GM19455 (cell line): ENCODE data around the gene FAM240B.

ENCODE experiments used
- ATAC-seq: cut with Tn5 transposase; IDR thresholded peaks from one replicate; pipeline ENCODE4 v1.9.1; 2021; ENCODE audit not compliant: unreplicated experiment

Gene FAM240B

DNA sequence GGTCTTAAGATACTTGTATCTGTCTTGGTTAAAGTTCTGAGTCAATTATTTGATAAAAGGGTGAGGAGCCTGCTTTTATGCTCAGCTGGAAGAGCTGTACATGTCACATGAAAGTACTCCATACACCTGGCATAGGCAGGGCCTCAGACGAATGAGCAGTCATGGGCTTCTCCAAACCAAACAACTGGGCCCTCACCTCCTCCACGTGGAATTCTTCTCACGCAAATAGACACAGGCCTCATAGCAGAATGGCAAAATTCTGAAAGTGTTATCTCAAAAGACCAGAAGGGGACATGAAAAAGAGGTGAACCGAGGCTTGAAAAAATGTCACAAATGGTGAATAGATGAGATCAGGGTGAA is 48.6 kb downstream of the FAM240B start:
- no peak for ATAC-seq

DNA sequence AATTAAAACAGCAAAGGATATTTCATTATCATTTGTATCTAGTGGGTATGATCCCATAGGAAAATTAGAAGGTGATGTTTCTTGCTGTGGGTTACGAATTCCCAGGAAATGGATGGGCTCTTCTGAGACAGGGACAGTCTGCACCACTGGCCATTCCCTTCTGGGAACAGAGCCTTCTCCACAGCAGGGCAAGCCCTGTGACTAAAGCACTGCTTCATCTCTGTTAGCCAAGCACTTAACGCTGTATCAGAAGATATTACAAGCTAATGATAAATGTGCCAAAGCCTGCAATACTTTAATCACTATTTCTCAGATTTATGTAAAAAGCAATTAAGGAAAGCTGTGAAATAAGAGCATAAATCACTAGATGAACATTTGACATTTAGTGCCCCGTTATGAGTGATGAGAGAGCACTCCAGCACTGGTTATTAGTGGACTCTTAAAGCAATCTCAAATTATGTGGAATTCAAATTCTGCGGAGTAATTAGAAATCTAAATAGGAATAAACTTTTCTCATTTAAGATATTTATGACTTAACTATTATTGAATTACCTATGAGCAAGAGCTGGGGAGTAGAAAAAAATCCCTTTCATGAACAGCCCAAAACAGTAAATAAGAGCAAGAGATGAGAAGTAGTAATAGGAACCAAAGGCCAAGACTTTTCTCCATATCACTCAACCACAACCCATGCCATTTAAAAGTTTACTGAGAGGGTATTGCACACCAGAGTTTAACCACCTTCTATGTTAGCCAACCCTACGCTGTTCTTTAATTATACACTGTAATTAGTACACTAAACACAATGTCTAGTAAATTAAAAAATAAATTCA is 49.2 kb downstream of the FAM240B start:
- no peak for ATAC-seq

DNA sequence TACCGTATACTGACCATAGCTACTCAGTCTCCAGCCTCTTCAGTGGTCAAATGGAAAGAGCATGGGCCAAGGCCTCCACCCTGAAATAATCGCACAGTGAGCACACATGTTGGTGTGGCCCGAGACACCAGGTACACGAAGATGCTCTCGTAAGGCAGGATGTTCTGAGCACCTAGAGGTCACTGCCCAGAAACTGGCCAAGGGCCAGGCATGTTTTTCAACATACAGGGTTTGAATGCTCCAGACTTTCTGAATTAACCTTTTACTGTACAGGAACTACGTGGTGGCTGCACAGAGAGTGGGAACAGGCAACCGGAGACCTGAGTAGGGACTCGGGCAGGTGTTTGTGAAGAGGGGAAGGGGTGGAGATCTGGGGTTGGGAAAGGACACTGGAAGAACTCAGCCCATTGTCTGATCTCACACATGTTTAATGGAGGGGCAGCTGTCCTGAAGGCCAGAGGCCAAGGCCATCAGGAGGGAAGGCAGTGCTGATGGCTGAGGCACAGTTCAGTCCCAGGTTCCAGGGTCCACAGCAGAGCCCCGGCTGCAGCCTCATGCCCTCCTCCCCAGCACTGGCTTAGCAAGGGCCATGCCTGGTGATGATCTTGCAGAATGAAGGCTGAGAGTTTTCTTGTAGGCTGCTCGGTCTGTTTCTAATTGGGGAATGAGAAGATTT is 51.0 kb downstream of the FAM240B start:
- no peak for ATAC-seq

DNA sequence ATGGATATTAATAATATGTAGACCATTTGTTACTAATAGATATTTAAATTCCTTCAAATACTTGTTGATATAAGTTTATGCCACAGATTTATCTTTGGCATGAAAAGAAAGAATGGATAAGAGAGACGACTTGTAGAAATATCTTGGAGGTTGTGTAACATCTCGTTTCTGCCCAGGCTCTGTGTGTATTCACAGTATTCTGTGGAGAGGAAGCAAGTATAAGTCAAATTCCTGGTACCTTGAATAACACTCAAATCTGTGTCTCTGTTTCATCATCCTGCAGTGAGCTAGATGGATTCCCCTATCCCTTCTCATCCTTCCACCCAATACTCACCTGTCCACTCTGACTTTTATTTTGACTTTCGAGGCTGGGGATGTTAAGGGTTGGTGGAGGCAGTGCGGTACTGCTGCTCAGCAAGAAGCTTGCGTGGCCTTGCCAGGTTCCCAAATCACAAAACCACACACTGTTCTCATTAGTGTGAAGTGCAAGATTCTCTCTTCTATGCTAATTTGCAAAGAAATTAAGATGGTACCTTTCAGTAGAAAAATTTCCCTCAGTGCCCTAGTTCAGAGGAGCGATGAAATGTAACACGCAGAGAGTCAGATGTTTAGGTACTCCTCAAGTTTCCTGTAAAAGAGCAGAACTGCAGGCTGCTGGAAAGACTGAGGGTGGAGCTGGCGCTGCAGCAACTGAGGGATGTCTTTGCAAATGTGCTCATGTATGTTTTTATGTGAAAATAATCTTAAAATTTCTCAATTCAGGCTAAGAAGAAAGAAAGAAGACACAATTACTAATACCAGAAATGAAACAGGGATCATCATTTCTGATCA is 57.0 kb downstream of the FAM240B start:
- no peak for ATAC-seq

DNA sequence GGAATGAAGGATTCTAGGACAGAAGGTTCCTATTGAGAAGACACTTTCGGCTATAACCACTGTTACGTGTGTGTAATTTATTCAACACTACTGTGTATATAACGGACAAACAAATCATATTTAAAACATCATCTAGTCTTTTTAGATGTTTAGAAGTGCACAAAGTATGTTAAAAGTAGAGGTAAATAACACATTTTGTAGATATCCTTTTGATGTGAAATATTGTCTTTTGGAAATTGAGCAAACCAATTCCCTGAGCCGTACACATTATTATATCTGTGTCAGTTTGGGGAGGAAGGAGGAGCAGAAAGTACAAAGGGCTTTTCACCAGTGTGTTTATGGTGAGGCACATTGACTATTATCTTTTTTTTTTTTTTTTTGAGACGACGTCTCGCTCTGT is 60.4 kb downstream of the FAM240B start:
- no peak for ATAC-seq

DNA sequence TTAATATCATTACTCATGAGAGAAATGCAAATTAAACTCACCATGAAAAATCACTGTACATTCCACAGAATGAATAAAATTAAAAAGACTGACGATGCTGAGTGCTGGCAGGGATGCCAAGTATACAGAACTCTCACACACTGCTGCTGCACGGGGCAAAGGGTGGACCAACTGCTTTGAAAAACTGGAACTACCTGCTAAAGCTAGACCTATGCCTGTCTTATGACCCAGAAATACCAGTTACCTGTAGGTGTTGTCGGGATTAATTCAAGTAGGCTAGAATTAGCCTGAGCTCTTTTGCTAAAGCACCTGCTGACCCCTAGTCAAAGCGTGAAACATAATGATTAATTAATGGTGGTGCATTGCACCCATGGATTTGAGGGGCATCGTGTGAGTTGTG is 63.0 kb downstream of the FAM240B start:
- ATAC-seq: no peak

DNA sequence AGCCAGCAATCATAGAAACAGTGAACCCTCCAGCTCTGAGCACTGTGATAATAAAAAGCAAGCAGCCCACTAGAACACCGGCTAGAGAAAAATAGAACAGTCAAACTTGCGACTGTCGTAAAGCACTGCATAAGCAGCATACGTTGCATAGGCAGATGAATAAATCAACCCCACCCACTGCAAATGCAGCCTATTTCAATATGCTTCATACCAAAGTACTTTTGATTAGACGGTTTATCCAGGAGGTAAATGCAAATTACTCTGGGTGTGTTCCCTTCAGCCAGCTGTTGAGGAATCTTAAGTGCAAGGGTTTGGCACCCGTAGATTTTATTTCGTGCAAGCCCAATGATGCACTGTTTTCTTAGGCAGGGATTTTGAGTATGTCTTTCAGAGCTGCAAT is 67.4 kb downstream of the FAM240B start:
- no peak for ATAC-seq

DNA sequence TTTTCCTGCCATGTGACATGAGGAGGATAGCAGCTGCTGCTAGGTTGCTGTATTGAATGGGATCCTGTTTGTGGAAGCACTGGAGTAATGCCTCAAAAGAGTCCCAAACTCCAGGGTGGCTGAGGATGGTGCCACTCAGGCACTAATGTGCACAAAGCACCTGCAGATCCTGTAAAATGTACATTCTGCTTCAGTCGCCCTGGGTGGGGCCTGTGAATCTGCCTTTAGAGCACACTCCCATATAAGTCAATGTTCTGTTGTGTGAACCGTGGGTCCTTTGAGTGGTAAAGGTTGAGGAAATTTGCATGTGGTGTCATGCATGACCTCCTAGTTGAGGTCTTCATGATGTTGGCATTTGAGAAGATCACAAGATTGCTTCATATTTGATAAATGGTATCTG is 67.9 kb downstream of the FAM240B start:
- ATAC-seq: no peak

DNA sequence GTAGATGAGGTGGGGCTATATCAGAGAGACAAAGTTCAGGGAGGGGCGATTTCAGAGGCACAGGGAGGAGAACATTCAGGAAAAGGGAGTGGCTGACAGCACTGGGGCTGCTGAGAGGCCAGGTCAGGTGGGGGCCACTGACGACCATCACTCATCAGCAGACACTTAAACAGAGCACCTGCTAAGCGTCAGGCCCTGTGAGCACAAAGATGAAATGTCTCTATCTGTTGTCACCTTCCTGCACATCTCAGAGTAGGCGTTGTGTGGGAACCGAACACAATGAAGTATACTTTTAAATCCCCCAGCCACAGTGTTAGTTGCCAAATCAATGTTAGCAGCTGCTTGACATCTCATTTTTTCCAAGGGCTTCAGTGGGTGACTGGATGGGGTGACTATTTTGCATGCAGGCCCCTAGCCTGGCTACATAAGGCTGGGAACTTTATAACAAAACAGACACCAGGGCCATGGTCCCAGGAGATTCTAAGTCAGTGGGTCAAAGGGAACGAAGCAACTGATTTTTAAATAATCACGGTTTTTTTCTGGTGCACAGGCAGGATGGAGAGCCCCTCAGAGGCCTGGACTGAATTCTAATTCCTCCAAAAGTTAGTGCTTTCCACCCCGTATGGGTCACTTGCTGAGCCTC is 68.4 kb downstream of the FAM240B start:
- no peak for ATAC-seq

DNA sequence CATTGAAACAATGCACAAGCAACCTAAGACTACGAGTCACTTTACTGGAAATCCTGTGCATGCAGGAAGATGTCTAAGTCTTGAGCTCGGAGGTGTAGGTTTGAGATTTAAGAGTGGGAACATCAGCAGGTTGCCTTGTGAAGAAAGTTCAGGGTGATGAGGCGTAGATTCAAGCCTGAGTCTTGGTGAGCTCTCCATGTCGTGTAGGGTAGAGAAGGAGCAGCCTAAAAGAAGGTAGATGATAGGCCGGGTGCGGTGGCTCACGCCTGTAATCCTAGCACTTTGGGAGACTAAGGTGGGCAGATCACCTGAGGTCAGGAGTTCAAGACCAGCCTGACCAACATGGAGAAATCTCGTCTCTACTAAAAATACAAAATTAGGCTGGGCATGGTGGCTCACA is 69.4 kb downstream of the FAM240B start:
- ATAC-seq: no peak

DNA sequence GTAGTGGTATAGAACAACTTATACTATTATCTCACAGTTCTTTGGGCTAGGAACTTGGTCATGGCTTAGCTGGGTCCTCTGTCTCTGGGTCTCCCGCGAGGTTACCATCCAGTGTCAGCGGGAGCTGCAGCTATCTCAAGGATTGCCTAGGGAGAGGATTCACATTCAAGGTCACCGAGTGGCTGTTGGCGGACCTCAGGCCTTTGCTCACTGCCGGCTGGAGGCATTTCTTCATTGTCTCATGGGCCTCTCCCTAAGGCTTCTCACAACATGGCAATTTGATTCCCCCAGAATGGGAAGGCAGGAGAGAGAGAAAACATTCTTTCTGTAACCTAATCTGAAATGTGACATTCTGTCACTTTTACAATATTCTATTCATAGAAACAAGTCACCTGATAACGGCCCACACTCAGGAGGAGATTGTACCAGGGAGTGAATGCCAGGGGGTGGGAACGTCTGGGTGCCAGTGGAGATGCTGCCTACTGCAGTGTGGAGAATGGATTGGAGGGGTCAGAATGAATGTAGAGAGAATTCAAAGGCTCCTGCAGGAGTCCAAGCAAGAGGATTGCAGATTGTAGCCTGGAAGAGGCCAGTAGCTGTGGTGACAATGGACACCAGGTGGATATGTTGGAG is 70.1 kb downstream of the FAM240B start:
- ATAC-seq: no peak

DNA sequence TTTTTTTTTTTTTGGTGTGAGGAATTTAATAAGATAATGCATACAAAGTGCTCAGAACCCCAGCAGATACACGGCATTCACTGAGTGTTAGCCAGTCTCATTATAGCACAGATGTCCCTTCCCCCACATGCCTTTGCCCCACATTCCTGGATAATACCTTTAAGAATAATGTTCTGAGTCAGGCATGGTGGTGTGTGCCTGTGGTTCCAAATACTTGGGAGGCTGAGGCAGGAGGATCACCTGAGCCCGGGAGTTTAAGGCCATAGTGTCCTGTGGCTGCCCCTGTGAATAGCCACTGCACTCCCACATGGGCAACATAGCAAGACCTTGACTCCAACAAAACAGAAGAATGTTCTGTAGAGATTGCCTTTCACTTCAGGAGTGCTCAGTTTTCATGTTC is 75.3 kb downstream of the FAM240B start:
- no peak for ATAC-seq
